ENCODE results near the gene VAPA.

The VAPA gene

DNA sequence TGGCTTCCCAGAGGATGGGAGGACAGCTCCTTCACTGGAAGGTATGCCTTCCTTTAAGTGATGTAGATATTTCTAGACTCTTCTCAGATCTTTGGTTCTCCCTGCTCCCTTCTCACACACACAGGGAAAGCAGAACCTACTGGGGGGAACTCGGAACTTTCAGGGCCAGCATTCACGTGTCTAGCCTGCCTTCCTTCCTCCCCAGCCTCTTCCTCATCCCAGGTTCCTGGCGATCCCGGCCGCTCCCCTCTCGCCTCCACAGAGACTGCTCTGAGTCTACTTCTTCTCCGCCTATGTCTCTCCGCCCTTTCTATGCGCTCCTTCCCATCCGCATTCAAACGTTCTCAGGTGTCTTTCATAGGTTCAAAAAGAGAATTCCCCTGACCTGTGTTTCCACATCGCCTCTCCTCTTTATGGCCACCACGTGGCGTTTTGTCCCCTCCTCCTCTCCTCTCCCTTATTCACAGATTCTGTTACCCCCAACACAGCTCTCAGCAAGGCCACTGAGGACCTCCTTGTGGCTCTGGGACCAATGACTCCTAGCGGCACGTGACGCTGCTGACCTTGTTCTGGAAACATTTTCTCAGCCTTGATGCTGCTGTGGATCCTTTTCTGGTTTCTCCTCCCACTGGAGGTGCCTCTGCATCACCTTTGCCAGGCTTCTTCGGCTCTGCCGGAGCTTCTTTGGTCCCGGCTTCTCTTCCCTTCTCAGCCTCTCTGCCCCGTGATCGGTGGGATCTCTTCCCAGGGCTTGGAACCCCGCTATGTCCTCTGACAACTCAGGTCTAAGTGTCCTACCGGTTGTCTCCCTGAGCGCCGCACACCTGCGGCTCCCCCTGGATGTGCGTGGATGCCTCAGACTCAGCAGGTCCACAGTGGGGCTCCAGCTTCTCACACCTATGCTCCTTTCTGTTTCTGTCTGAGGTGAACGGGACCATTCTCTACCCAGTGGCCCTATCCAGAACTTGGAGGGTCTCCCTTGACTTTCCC is 77.5 kb downstream of the VAPA start:
- TF ChIP-seq PAX5 (IDR thresholded peaks at IDR 0.05; ENCODE audit: insufficient read depth, low read length, severe bottlenecking) = no peak
- DNase-seq (ENCODE audit: insufficient read length, low spot score) = no peak
- FAIRE-seq = no peak

DNA sequence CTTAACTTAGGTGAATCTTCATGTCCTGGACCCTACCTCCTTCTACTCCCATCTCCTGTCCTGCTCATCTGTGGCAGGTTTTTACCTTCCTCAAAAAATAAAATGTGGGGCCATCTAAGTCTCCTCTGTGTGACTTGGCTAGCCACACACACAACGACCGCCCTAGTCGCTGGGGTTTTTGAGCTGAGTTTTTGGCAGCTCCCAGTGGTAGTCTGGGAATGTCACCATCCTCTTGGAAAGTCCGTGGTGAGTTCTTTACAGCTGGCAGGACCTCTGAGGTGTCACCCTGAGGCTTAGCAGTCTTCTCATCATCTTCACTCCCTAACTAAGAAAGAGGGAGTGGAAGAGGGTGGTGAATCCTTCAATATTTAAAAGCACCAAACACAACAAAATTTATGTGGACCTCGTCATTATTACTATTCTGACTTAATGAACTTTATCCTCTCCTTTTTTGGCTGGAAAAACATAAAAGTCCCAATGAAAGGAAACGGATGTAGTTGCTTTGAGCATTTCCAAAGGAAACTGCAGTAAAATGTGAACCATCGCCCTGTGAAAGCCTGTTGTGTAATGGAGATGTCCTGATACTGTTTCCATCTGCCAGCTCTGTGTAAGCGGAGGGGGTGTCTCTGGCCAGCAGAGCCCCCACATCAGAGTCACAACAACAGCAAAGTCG is 78.6 kb downstream of the VAPA start:
- FAIRE-seq (no peak), DNase-seq (ENCODE audit: insufficient read length, low spot score) (no peak)
- TF ChIP-seq POU2F2 (IDR thresholded peaks at IDR 0.05; ENCODE audit: low read depth, low read length) = no peak
- no peak for TF ChIP-seq POLR2AphosphoS5 (IDR thresholded peaks at IDR 0.05; ENCODE audit: low read depth, low read length)

DNA sequence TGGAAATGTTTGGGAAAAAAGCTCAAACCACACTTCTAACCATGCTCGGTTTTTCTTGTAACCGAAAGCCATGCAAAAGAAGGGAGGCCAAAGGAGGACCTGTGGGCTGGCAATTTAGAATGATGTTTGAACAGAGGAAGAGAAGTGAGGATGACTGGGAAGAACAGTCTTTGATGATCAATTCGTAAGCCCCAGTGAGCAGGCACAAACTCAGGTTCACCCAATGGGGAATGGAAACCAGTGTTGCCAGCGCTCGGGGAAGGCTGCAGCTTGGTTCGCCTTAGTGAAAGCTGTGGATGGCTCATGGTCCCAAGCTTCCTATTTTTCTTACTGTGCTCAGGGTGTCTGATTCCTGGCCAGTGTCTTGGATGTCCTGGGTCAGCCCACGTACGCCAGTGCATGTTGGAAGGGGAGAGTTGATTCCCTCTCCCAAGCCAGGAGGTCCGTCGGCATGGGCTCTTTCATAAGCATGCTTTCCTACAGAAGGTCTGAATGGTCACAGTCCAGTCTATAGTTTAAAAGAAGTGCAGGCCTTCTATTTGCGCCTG is 79.2 kb downstream of the VAPA start:
- DNase-seq (ENCODE audit: insufficient read length, low spot score) (no peak), FAIRE-seq (no peak)
- TF ChIP-seq PAX5 (IDR thresholded peaks at IDR 0.05; ENCODE audit: insufficient read depth, low read length, severe bottlenecking) = no peak
- TF ChIP-seq TAF1 (IDR thresholded peaks at IDR 0.05; ENCODE audit: low read depth, low read length) = no peak
- no peak for TF ChIP-seq POU2F2 (IDR thresholded peaks at IDR 0.05; ENCODE audit: low read depth, low read length)
- TF ChIP-seq POLR2A (IDR thresholded peaks at IDR 0.05; ENCODE audit: low read depth, low read length) = no peak
- no peak for TF ChIP-seq POLR2AphosphoS5 (IDR thresholded peaks at IDR 0.05; ENCODE audit: low read depth, low read length)
- no peak for TF ChIP-seq SPI1 (IDR thresholded peaks at IDR 0.05; ENCODE audit: low read depth, low read length)

DNA sequence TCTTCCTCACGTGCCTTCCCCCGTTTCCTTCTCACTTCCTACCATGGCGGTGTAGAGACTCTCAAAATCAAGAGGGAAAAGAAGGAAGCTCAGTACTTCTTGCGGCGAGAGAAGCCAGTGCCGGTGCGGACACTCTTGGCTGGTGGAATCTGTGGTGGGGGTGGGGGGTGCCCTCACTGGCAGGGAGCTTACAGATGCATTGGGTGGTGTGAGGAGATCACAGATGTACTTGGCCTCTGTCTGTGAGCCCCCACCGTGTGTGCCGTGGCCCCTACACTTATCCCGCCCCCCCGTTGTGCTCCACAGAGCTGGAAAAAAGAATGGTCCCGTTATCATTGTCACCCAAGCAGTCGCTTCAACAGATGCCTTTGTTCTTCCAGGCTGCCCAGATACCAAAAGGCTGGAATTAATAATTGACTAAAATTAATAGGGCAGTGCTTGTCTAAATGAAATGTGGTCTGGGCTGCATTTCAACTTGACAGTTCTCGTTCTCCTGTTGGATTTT is 79.8 kb downstream of the VAPA start:
- DNase-seq (ENCODE audit: insufficient read length, low spot score) (no peak), FAIRE-seq (no peak)
- TF ChIP-seq PAX5 (IDR thresholded peaks at IDR 0.05; ENCODE audit: insufficient read depth, low read length, severe bottlenecking) = no peak
- TF ChIP-seq POLR2A (IDR thresholded peaks at IDR 0.05; ENCODE audit: low read depth, low read length) = no peak
- TF ChIP-seq POLR2AphosphoS5 (IDR thresholded peaks at IDR 0.05; ENCODE audit: low read depth, low read length) = no peak
- no peak for TF ChIP-seq SPI1 (IDR thresholded peaks at IDR 0.05; ENCODE audit: low read depth, low read length)
- TF ChIP-seq POU2F2 (IDR thresholded peaks at IDR 0.05; ENCODE audit: low read depth, low read length) = no peak
- no peak for TF ChIP-seq TAF1 (IDR thresholded peaks at IDR 0.05; ENCODE audit: low read depth, low read length)

DNA sequence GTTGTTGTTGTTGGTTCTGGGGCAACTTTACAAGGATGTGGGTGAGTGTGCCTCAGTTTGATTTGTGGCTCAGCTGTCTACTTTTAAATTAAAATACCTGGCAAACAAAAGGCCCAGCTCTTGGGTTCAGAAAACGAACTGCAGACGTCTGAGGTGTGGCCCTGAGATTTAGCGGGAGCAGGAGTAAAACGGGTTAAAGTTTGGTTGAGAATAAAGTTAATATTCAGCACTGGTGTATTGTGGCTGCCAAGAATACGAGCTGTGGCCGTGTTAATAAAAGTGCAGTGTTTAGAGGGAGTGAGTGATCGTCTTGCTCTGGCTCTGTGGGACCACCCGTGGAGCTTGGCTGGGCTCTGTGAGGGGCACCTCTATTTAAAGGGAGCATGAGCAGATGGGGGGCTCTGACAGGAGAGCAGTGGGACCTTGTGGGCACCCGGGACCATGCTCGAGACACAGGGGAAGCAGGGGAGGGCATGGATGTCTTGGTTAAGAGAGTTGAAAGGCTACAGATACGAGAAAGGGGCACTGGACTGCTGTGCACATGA is 80.3 kb downstream of the VAPA start:
- FAIRE-seq = no peak
- DNase-seq (ENCODE audit: insufficient read length, low spot score) = no peak
- TF ChIP-seq POLR2A (IDR thresholded peaks at IDR 0.05; ENCODE audit: low read depth, low read length) (no peak), SPI1 (IDR thresholded peaks at IDR 0.05; ENCODE audit: low read depth, low read length) (no peak), POLR2AphosphoS5 (IDR thresholded peaks at IDR 0.05; ENCODE audit: low read depth, low read length) (no peak)

DNA sequence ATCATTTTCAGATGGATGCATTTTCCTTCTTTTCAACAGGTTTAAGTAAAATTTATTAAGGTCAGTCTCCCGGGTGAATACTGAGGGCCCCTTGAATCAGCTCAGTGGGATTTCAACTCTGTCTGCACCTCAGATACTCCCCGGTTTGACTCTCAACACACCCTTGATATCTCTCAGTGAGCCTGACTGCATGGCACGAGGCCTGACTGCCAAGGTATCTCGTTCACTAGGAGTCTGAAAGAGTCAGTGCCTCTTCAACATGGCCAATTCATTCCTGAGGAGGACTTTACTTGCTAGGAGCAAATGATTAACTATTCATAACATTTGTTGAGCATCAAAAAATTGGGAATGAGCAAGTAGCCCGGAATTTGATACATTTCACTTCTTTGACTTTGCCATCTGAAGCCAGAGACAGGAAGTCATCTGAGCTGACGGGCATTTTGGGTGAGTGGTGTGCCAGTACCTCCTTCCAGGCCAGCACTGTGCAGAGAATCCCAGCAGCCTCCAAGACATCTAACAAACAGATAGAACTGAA is 81.0 kb downstream of the VAPA start:
- DNase-seq (ENCODE audit: insufficient read length, low spot score) (no peak), FAIRE-seq (no peak)
- no peak for TF ChIP-seq POLR2AphosphoS5 (IDR thresholded peaks at IDR 0.05; ENCODE audit: low read depth, low read length)
- TF ChIP-seq PAX5 (IDR thresholded peaks at IDR 0.05; ENCODE audit: insufficient read depth, low read length, severe bottlenecking) = no peak
- no peak for TF ChIP-seq SPI1 (IDR thresholded peaks at IDR 0.05; ENCODE audit: low read depth, low read length)

DNA sequence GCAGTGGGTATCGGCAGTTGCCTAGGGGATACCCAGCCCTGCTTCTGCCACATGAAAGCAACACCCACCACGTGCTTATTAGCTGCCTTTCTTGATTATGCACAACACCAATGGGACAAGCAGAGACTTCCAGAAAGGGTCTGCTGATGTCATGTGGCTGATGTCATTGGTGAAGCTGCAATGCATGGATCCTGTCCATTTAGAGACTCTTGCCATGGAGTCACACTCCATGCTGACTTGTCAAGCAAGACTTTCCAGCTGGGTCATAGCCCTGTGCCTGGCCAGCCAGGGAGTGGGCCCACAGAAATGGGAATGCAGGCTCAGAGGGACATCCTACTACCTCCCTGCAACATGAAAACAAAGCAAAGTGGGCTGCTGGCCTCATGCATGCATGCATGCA is 81.8 kb downstream of the VAPA start:
- TF ChIP-seq POU2F2 (IDR thresholded peaks at IDR 0.05; ENCODE audit: low read depth, low read length) (no peak), POLR2AphosphoS5 (IDR thresholded peaks at IDR 0.05; ENCODE audit: low read depth, low read length) (no peak), TAF1 (IDR thresholded peaks at IDR 0.05; ENCODE audit: low read depth, low read length) (no peak), SPI1 (IDR thresholded peaks at IDR 0.05; ENCODE audit: low read depth, low read length) (no peak), PAX5 (IDR thresholded peaks at IDR 0.05; ENCODE audit: insufficient read depth, low read length, severe bottlenecking) (no peak), POLR2A (IDR thresholded peaks at IDR 0.05; ENCODE audit: low read depth, low read length) (no peak)
- no peak for FAIRE-seq
- DNase-seq (ENCODE audit: insufficient read length, low spot score) = no peak

DNA sequence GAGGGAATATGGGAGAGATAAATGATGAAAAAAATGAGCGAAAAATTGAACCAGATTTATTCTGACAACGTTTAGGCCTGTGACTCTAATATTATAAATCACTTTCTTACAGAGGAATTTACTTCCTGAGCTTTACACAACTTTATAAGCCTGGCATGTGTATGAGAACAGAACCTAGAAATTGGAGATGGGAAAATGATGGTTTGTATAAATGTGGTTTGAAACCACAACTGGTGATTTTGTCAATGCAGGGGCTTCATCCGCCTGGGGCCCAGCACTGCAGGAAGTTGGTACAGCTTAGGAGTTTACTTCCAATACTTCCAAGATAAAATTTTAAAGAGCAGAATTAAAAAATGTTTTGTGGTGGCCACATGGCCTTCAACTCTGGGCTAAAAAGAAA is 82.3 kb downstream of the VAPA start:
- TF ChIP-seq POU2F2 (IDR thresholded peaks at IDR 0.05; ENCODE audit: low read depth, low read length) (no peak), PAX5 (IDR thresholded peaks at IDR 0.05; ENCODE audit: insufficient read depth, low read length, severe bottlenecking) (no peak), SPI1 (IDR thresholded peaks at IDR 0.05; ENCODE audit: low read depth, low read length) (no peak), TAF1 (IDR thresholded peaks at IDR 0.05; ENCODE audit: low read depth, low read length) (no peak), POLR2A (IDR thresholded peaks at IDR 0.05; ENCODE audit: low read depth, low read length) (no peak), POLR2AphosphoS5 (IDR thresholded peaks at IDR 0.05; ENCODE audit: low read depth, low read length) (no peak)
- no peak for FAIRE-seq
- DNase-seq (ENCODE audit: insufficient read length, low spot score) = no peak

DNA sequence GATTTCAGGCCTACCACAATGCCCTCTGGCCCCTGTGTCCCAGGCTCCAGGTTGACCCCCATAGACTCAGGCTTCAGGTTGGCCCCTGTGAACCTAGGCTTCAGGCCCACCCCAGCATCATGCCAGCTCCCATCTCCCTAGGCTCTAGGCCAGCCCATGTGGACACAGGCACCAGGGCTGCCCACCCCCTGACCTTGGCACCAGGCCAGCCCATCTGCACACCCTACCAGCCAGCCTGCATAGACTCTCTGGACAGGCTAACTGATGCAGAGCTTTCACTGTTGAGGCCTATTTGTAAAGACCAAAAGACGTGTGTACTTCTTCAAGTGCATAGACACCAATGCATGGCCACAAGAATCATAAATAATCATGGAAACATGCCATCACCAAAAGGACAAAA is 83.9 kb downstream of the VAPA start:
- no peak for TF ChIP-seq PAX5 (IDR thresholded peaks at IDR 0.05; ENCODE audit: insufficient read depth, low read length, severe bottlenecking)
- TF ChIP-seq POLR2A (IDR thresholded peaks at IDR 0.05; ENCODE audit: low read depth, low read length) = no peak
- no peak for TF ChIP-seq TAF1 (IDR thresholded peaks at IDR 0.05; ENCODE audit: low read depth, low read length)
- FAIRE-seq (no peak), DNase-seq (ENCODE audit: insufficient read length, low spot score) (no peak)

Data from GM12891 (cell line).